OCI-LY3 (cell line): Measurements from ENCODE around the gene NRN1L.

Source experiments
- H2AFZ ChIP-seq: fragments of 200-600, 300-600 bp; shearing (Covaris generic); 2 replicates; pipeline ENCODE4 v1.6.0; 2014; ENCODE audit warnings: antibody characterized with exemption, low read depth, low read length
- H3K27ac ChIP-seq: fragments of 200-600, 300-600 bp; sonication (generic); 2 replicates; pipeline ENCODE4 v1.5.1; 2014; ENCODE audit warnings: mild to moderate bottlenecking, low read length, moderate library complexity, mixed read lengths
- H3K27me3 ChIP-seq: fragments of 200-600, 300-600 bp; sonication (generic); 2 replicates; pipeline ENCODE4 v1.6.1; 2014; ENCODE audit warnings: low read depth, low read length, mixed read lengths
- H3K36me3 ChIP-seq: fragments of 200-600, 300-600 bp; sonication (generic); replicated peaks from 2 replicates; pipeline ENCODE3; 2014; ENCODE audit warnings: low read depth, low read length, mixed read lengths
- H3K4me1 ChIP-seq: fragments of 300-600, 200-600 bp; sonication (generic); 2 replicates; pipeline ENCODE4 v1.6.1; 2014; ENCODE audit warnings: low read length, mixed read lengths
- H3K4me2 ChIP-seq: fragments of 200-600, 300-600 bp; sonication (generic); 2 replicates; pipeline ENCODE4 v1.6.1; 2014; ENCODE audit warnings: low read length, mixed read lengths
- H3K4me3 ChIP-seq: fragments of 300-600, 200-600 bp; sonication (generic); 2 replicates; pipeline ENCODE4 v1.5.1; 2014; ENCODE audit warnings: antibody characterized with exemption, mild to moderate bottlenecking, low read length, moderate library complexity
- H3K79me2 ChIP-seq: fragments of 300-600, 200-600 bp; shearing (Covaris generic); 2 replicates; pipeline ENCODE4 v1.6.1; 2014; ENCODE audit warnings: mild to moderate bottlenecking, low read length, mixed read lengths
- H3K9ac ChIP-seq: fragments of 300-600, 200-600 bp; shearing (Covaris generic); 2 replicates; pipeline ENCODE4 v1.6.0; 2014; ENCODE audit warnings: mild to moderate bottlenecking, low read length, moderate library complexity
- H3K9me3 ChIP-seq: fragments of 200-600, 300-600 bp; shearing (Covaris generic); 2 replicates; pipeline ENCODE4 v1.6.1; 2014; ENCODE audit warnings: low read length, mixed read lengths; ENCODE audit not compliant: insufficient read depth
- H4K20me1 ChIP-seq: fragments of 200-600, 300-600 bp; sonication (generic); 2 replicates; pipeline ENCODE4 v1.6.1; 2016; ENCODE audit warnings: low read length, mixed read lengths; ENCODE audit not compliant: insufficient read depth
- CTCF ChIP-seq: fragments of 200-600, 300-600 bp; sonication (generic); IDR thresholded peaks from 2 replicates; pipeline ENCODE4 v1.5.1; 2014; ENCODE audit warnings: antibody characterized with exemption, low read length, low read depth
- EZH2phosphoT487 ChIP-seq: fragments of 200-600 bp; shearing (Covaris generic); IDR thresholded peaks from 2 replicates; pipeline ENCODE4 v1.6.1; 2018; ENCODE audit warnings: antibody characterized with exemption, mixed run types, low read depth

Gene NRN1L

GRCh38 chr16:67847064-67847861, 37.4 kb upstream of the NRN1L start, which contains the start of gene CENPT:
Gene CENPT, minus strand, starts transcription at chr16:67847693. Its CDS starts 13,834 bp downstream, at chr16:67833859.
- Histone ChIP-seq H3K4me2 (peak within 1 kb of the TSS; percentile 97), H3K9ac (peak within 1 kb of the TSS; percentile 97), H3K4me3 (peak within 1 kb of the TSS; percentile 93), H2AFZ (peak within 1 kb of the TSS; percentile 57), H4K20me1 (peaks cover 5% of the 10 kb centered on the region; the same call in 1 of the 2 replicates), H3K27ac (peak within 1 kb of the TSS; percentile 83), H3K79me2 (peaks cover 82% of the 10 kb centered on the region), H3K4me1 (peaks cover 26% of the 10 kb centered on the region), H3K36me3 (peaks cover 5% of the 10 kb centered on the region), H3K9me3 (no peaks in the 10 kb centered on the region), H3K27me3 (no peaks in the 10 kb centered on the region)
- no peak for TF ChIP-seq CTCF
- no peak for TF ChIP-seq EZH2phosphoT487

DNA sequence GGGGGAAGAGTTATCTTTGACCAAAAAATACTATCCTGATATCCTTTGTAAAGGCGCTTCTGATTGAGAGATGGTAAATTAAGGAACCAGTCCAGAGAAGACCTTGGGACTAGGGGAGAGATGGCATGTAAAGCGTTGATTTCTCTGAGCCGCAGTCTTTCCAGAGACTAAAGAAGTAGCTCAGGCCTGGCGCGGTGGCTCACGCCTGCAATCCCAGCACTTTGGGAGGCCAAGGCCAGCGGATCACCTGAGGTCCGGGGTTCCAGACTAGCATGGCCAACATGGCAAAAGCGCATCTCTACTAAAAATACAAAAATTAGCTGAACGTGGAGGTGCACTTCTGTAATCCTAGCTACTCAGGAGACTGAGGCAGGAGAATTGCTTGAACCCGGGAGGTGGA, 36.6 kb upstream of the NRN1L start:
- H3K27me3 ChIP-seq, result no peaks in the 10 kb centered on the region
- no peak overlapping the region for H2AFZ ChIP-seq
- peaks cover 5% of the 10 kb centered on the region; the same call in 1 of the 2 replicates for H4K20me1 ChIP-seq
- peaks cover 23% of the 10 kb centered on the region for H3K4me1 ChIP-seq
- no peak overlapping the region for H3K27ac ChIP-seq
- TF ChIP-seq EZH2phosphoT487 (no peak), CTCF (no peak)
- H3K4me2 ChIP-seq, result peak overlapping the region; percentile 74
- peaks cover 81% of the 10 kb centered on the region for H3K79me2 ChIP-seq
- peaks cover 5% of the 10 kb centered on the region for H3K36me3 ChIP-seq
- H3K9ac ChIP-seq, result peak overlapping the region; percentile 97
- H3K9me3 ChIP-seq, result no peaks in the 10 kb centered on the region
- H3K4me3 ChIP-seq, result peak overlapping the region; percentile 93

GRCh38 chr16:67853670-67854069, 31.0 kb upstream of the NRN1L start:
- Histone ChIP-seq H3K27me3 (no peaks in the 10 kb centered on the region), H3K79me2 (peaks cover 96% of the 10 kb centered on the region), H3K36me3 (peaks cover 8% of the 10 kb centered on the region), H2AFZ (no peak overlapping the region), H3K4me3 (no peak overlapping the region), H3K27ac (no peak overlapping the region), H3K4me1 (no peaks in the 10 kb centered on the region), H3K4me2 (no peak overlapping the region), H3K9me3 (no peaks in the 10 kb centered on the region), H3K9ac (no peak overlapping the region), H4K20me1 (peaks cover 28% of the 10 kb centered on the region)
- TF ChIP-seq CTCF (no peak), EZH2phosphoT487 (no peak)

- Histone ChIP-seq H3K27ac (no peak overlapping the region), H3K4me2 (no peak overlapping the region), H4K20me1 (peaks cover 32% of the 10 kb centered on the region), H2AFZ (no peak overlapping the region), H3K27me3 (no peaks in the 10 kb centered on the region), H3K9me3 (no peaks in the 10 kb centered on the region), H3K79me2 (peaks cover 95% of the 10 kb centered on the region), H3K9ac (no peak overlapping the region), H3K36me3 (peaks cover 6% of the 10 kb centered on the region), H3K4me3 (no peak overlapping the region), H3K4me1 (no peaks in the 10 kb centered on the region)
- no peak for TF ChIP-seq EZH2phosphoT487
- no peak for TF ChIP-seq CTCF
These were observed 28.9 kb upstream of the NRN1L start for GRCh38 chr16:67855789-67856188.
